Measurements from ENCODE around the gene MYBPH.
A peak's percentile ranks its signal among the peaks of the same experiment; 100 is the strongest.

MYBPH gene

DNA sequence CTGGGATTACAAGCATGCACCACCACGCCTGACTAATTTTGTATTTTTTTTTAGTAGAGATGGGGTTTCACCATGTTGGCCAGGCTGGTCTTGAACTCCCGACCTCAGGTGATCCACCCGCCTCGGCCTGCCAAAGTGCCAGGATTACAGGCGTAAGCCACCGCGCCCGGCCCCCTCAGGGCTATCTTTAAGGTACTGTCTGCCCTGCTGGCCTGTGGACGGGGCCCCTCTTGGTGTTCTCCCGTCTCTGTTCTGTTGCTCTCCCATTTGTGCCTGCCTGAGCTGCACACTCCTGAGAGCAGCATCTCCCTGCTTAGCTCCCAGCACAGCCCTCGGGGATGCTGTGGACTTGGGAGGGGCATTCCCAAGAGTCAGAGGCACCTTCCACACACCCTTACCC lies 13.9 kb downstream of the MYBPH start:
- Histone ChIP-seq H3K4me3 (ENCODE audit: low read length) (no peak overlapping the region), H3K36me3 (ENCODE audit: control insufficient read depth, insufficient read depth, low read length, severe bottlenecking) (no peaks in the 10 kb centered on the region), H3K9ac (ENCODE audit: low read length) (no peak overlapping the region)

GRCh38 chr1:203161175-203161574 lies 14.5 kb downstream of the MYBPH start:
- DNase-seq (ENCODE audit: low read depth) = no peak
- no peaks in the 10 kb centered on the region for H3K27me3 ChIP-seq (replicated peaks; ENCODE audit: control insufficient read depth, insufficient read depth, low read length)
- no peaks in the 10 kb centered on the region for H3K36me3 ChIP-seq (ENCODE audit: control insufficient read depth, insufficient read depth, low read length, severe bottlenecking)
- H3K4me3 ChIP-seq (ENCODE audit: low read length) = no peak overlapping the region
- no peaks in the 10 kb centered on the region for H3K4me1 ChIP-seq (ENCODE audit: control insufficient read depth, insufficient read depth, low read length)
- H3K9me3 ChIP-seq (ENCODE audit: control insufficient read depth, low read length) = peaks cover 15% of the 10 kb centered on the region
- no peak overlapping the region for H3K9ac ChIP-seq (ENCODE audit: low read length)

More for the DNA sequence above, 13.9 kb downstream of the MYBPH start:
- H3K9me3 ChIP-seq (ENCODE audit: control insufficient read depth, low read length) = peaks cover 15% of the 10 kb centered on the region
- no peaks in the 10 kb centered on the region for H3K27me3 ChIP-seq (replicated peaks; ENCODE audit: control insufficient read depth, insufficient read depth, low read length)
- H3K4me1 ChIP-seq (ENCODE audit: control insufficient read depth, insufficient read depth, low read length) = no peaks in the 10 kb centered on the region
- no peak for DNase-seq (ENCODE audit: low read depth)

GRCh38 chr1:203159844-203160243 lies 15.8 kb downstream of the MYBPH start:
- Histone ChIP-seq H3K4me1 (ENCODE audit: control insufficient read depth, insufficient read depth, low read length) (no peaks in the 10 kb centered on the region), H3K36me3 (ENCODE audit: control insufficient read depth, insufficient read depth, low read length, severe bottlenecking) (no peaks in the 10 kb centered on the region), H3K4me3 (ENCODE audit: low read length) (no peak overlapping the region), H3K9ac (ENCODE audit: low read length) (no peak overlapping the region), H3K27me3 (replicated peaks; ENCODE audit: control insufficient read depth, insufficient read depth, low read length) (no peaks in the 10 kb centered on the region), H3K9me3 (ENCODE audit: control insufficient read depth, low read length) (peaks cover 15% of the 10 kb centered on the region)
- no peak for DNase-seq (ENCODE audit: low read depth)

DNA sequence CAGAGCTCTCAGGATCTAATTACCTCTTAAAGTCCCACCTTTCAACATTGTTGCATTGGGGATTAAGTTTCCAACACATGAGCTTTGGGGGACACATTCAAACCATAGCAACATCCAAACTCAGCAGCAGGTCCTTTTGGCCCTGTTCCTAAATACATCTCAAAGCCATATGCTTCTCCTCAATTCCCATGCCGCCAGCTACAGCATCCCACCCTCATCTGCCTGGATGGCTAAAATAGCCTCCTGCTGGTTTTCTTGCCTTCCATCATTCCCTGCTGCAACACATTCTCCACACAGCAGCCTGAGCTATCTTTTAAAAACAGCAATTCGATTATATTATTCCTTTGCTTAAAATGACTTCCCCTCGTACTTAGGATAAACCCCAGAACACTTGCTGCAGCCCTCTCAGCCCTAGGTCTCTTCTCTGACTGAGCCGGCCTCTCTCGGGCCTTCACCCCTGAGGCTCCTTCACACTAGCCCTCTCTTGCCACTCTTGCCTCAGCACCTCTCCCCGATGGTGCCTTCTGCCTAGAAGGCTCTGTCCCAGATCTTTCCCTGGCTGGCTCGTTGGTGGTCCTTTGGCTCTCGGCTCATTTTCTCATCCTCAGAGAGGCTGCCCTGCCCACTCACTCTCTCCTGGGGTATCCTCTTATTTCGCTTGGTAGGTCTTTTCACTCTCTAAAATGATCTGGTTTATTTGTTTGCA lies 16.5 kb downstream of the MYBPH start:
- Histone ChIP-seq H3K4me1 (ENCODE audit: control insufficient read depth, insufficient read depth, low read length) (peaks cover 6% of the 10 kb centered on the region), H3K4me3 (ENCODE audit: low read length) (no peak overlapping the region), H3K27me3 (replicated peaks; ENCODE audit: control insufficient read depth, insufficient read depth, low read length) (no peaks in the 10 kb centered on the region), H3K36me3 (ENCODE audit: control insufficient read depth, insufficient read depth, low read length, severe bottlenecking) (no peaks in the 10 kb centered on the region), H3K9ac (ENCODE audit: low read length) (no peak overlapping the region), H3K9me3 (ENCODE audit: control insufficient read depth, low read length) (peaks cover 15% of the 10 kb centered on the region)
- no peak for DNase-seq (ENCODE audit: low read depth)

- Histone ChIP-seq H3K36me3 (ENCODE audit: control insufficient read depth, insufficient read depth, low read length, severe bottlenecking) (no peaks in the 10 kb centered on the region), H3K9me3 (ENCODE audit: control insufficient read depth, low read length) (peaks cover 15% of the 10 kb centered on the region), H3K4me1 (ENCODE audit: control insufficient read depth, insufficient read depth, low read length) (peaks cover 13% of the 10 kb centered on the region), H3K27me3 (replicated peaks; ENCODE audit: control insufficient read depth, insufficient read depth, low read length) (no peaks in the 10 kb centered on the region), H3K4me3 (ENCODE audit: low read length) (no peak overlapping the region), H3K9ac (ENCODE audit: low read length) (no peak overlapping the region)
- DNase-seq (ENCODE audit: low read depth) = no peak
Measured at GRCh38 chr1:203158423-203158822, 17.2 kb downstream of the MYBPH start.

- Histone ChIP-seq H3K27me3 (replicated peaks; ENCODE audit: control insufficient read depth, insufficient read depth, low read length) (no peaks in the 10 kb centered on the region), H3K4me1 (ENCODE audit: control insufficient read depth, insufficient read depth, low read length) (peaks cover 15% of the 10 kb centered on the region), H3K36me3 (ENCODE audit: control insufficient read depth, insufficient read depth, low read length, severe bottlenecking) (no peaks in the 10 kb centered on the region), H3K9me3 (ENCODE audit: control insufficient read depth, low read length) (peaks cover 15% of the 10 kb centered on the region), H3K9ac (ENCODE audit: low read length) (no peak overlapping the region), H3K4me3 (ENCODE audit: low read length) (no peak overlapping the region)
- no peak for DNase-seq (ENCODE audit: low read depth)
Measured at GRCh38 chr1:203156280-203156679, 19.3 kb downstream of the MYBPH start.

DNA sequence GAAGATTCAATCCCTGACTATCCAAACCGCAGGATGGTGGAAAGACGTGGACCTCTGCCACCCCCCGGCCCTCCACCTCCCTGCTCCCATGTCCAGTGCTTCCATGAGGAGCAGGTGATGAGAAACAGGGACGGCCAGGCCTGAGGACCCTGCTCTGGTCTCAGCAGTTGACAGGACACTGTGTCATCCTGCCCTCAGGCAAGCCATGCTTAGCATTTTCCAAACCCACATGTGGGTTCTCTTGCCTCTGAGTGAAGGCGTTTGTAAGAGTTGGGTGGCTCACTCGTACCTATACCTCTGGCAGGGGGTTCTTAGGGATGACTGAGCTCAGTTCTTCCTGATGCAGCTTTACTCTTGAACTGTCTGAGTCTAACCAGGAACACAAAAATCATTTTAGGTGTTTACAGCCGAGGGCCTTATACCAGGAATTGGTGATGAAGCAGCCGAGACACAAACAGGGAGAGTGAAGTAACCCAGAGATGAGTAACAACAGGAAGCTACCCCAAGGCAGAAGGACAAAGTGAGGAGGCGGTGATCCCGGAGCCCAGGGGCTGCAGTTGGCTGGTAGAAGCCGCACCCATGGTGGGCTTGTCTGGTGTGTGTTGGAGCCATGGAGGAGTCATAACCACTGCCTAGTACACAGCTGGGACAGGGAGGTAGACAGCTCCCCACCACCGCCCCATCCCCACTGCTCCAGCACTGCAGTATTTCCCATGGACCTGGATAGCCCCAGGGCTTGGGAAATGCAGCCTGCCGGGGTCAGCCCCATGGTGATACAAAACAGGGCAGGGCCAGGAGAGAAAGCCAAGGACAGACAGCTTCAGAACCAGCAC lies 21.4 kb downstream of the MYBPH start:
- Histone ChIP-seq H3K9me3 (ENCODE audit: control insufficient read depth, low read length) (peaks cover 14% of the 10 kb centered on the region), H3K4me1 (ENCODE audit: control insufficient read depth, insufficient read depth, low read length) (peaks cover 15% of the 10 kb centered on the region)
- DNase-seq (ENCODE audit: low read depth) = peak; percentile 66

DNA sequence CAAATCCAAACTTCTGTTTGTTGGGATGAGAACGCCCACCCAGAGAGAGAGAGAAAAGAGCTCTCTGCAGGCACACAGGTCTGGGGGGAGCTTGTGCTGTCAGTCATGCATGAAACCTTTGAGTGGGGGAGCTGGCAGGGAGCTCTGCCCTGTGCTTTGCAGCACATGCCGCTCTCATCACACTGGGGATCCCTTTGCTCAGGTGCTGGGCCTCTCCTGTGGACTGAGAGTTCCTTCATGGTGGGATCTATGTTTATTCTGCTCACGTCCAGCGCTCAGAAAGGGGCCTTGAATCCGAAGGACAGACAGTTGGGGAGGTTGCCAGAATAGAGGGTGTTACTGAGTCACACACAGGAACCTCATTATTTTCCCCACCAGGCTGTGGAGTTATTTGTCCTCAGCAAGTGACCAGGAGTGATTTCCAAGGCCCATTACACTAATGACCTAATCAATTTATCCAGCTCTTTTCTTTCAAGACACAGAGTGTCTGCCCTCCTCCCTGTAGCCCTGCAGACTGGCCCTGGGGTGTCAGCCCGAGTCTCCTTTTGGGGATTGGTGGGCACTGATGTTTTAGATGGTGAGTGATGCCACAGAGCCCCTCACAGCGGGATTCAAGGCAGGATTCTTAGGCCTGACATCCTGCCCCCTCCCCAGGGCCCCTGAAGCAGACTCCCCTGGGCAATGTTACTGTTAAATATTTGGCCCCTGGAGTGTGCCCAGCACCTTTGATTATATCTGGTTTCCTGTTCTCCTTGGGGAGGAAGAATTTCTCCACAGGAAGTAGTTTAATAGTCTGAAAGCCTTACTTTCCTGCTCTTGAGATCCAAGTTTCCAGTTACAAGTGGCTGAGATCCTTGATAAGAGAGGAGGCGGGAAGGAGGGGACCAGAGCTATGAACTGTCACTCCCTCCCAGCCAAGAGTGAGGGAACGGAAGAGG lies 22.3 kb downstream of the MYBPH start:
- Histone ChIP-seq H3K36me3 (ENCODE audit: control insufficient read depth, insufficient read depth, low read length, severe bottlenecking) (no peaks in the 10 kb centered on the region), H3K4me1 (ENCODE audit: control insufficient read depth, insufficient read depth, low read length) (peaks cover 15% of the 10 kb centered on the region)
- DNase-seq (ENCODE audit: low read depth) = no peak

More for the DNA sequence above, 21.4 kb downstream of the MYBPH start:
- H3K27me3 ChIP-seq (replicated peaks; ENCODE audit: control insufficient read depth, insufficient read depth, low read length) = no peaks in the 10 kb centered on the region
- H3K36me3 ChIP-seq (ENCODE audit: control insufficient read depth, insufficient read depth, low read length, severe bottlenecking) = no peaks in the 10 kb centered on the region
- H3K4me3 ChIP-seq (ENCODE audit: low read length) = no peak overlapping the region
- H3K9ac ChIP-seq (ENCODE audit: low read length) = no peak overlapping the region

DNA sequence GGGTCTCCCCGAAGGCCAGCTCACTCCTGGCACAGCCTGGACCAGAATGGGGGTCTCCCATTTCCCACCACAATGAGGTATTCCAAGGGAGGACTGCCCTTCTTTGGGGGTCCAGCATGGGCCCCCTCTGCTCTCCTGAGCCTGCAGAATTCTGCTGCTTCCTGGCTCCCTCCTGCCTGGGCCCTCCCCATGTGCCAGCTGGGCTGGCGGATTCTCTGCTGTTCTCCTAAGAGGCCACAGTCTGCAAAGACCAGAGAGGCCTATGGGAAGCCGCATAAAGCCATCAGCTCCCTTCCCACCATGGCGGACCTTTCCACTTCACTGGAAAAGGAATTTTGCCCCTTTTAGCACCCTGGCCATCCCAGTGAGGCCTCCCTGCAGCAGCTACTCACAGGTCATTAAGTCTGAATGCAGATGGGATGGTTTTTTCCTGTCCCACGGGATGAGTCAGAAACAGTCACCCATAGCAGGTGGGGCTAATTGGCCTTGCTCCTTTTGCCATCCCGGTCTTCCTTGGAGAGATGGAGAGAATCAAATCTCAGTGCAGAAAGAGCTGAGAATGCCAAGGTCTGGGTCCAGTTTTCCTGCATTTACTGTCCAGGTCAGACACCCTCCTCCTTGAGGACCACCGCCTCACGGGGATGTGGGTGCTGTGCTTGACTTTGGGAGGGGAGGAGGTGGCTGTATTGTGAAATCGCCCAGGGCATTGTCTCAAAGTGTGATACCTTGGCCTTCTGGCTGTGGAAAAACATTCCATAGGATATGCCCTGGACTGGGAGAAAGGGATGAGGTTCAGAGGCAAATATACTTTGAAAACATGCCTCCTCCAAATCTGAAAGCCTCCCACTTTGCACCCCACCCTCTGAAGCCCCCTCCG lies 23.2 kb downstream of the MYBPH start:
- DNase-seq (ENCODE audit: low read depth) = peak; percentile 29
- no peaks in the 10 kb centered on the region for H3K36me3 ChIP-seq (ENCODE audit: control insufficient read depth, insufficient read depth, low read length, severe bottlenecking)
- H3K9ac ChIP-seq (ENCODE audit: low read length) = no peak overlapping the region
- H3K27me3 ChIP-seq (replicated peaks; ENCODE audit: control insufficient read depth, insufficient read depth, low read length) = no peaks in the 10 kb centered on the region
- no peak overlapping the region for H3K4me3 ChIP-seq (ENCODE audit: low read length)
- H3K4me1 ChIP-seq (ENCODE audit: control insufficient read depth, insufficient read depth, low read length) = peaks cover 15% of the 10 kb centered on the region
- no peaks in the 10 kb centered on the region for H3K9me3 ChIP-seq (ENCODE audit: control insufficient read depth, low read length)

More for the DNA sequence above, 22.3 kb downstream of the MYBPH start:
- Histone ChIP-seq H3K27me3 (replicated peaks; ENCODE audit: control insufficient read depth, insufficient read depth, low read length) (no peaks in the 10 kb centered on the region), H3K9ac (ENCODE audit: low read length) (no peak overlapping the region), H3K9me3 (ENCODE audit: control insufficient read depth, low read length) (peaks cover 5% of the 10 kb centered on the region), H3K4me3 (ENCODE audit: low read length) (no peak overlapping the region)

DNA sequence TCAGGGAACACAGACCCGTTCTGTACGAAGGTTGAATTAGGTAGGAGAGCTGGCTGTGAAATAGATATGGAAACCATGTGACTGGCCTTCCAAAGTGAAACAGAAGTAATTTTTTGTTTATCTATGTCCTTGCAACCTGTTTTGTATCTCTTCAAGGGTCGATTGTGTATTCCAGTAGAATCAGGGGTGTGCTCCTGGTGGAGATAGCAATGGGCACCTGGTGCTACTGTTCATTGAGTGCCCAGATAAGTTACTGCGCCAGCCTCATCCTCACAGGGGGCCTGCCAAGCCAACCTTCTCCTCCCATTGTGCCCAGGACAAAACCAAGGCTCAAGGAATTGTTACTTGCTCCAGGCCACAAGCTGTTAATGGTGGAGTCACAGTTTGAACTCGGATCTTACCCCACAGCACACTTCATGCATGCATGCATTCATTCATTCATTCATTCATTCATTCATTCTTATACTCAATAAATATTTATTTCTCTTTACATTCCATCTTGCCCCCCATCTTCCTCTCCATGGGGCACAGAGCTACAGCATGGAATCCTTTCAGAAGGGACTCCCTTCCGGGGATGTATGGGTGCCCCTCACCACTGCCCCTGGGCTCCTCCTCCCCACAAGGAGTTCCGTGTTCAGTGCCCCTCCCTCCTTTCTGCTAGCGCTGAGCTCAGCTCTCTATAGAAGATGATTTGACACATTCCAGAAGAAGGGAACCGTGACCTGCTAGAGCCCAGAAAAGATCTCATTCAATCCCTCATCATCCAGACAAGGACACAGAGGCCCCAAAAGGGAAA lies 24.1 kb downstream of the MYBPH start:
- H3K4me3 ChIP-seq (ENCODE audit: low read length) = no peak overlapping the region
- no peaks in the 10 kb centered on the region for H3K9me3 ChIP-seq (ENCODE audit: control insufficient read depth, low read length)
- H3K9ac ChIP-seq (ENCODE audit: low read length) = no peak overlapping the region
- no peaks in the 10 kb centered on the region for H3K36me3 ChIP-seq (ENCODE audit: control insufficient read depth, insufficient read depth, low read length, severe bottlenecking)
- no peaks in the 10 kb centered on the region for H3K27me3 ChIP-seq (replicated peaks; ENCODE audit: control insufficient read depth, insufficient read depth, low read length)
- peaks cover 15% of the 10 kb centered on the region for H3K4me1 ChIP-seq (ENCODE audit: control insufficient read depth, insufficient read depth, low read length)
- peak; percentile 43 for DNase-seq (ENCODE audit: low read depth)
